Measurements from ENCODE around the gene CDX1. TPM values are rescaled to one million over a fixed set of nuclear protein-coding genes. Genes with fewer than 3 reads are reported as not detected.

Gene CDX1
- total and polyA plus RNA-seq, 2 of the 8 experiments (the other 6 are each of a cell fraction or from before 2014, with no cell fraction given) = not detected

DNA sequence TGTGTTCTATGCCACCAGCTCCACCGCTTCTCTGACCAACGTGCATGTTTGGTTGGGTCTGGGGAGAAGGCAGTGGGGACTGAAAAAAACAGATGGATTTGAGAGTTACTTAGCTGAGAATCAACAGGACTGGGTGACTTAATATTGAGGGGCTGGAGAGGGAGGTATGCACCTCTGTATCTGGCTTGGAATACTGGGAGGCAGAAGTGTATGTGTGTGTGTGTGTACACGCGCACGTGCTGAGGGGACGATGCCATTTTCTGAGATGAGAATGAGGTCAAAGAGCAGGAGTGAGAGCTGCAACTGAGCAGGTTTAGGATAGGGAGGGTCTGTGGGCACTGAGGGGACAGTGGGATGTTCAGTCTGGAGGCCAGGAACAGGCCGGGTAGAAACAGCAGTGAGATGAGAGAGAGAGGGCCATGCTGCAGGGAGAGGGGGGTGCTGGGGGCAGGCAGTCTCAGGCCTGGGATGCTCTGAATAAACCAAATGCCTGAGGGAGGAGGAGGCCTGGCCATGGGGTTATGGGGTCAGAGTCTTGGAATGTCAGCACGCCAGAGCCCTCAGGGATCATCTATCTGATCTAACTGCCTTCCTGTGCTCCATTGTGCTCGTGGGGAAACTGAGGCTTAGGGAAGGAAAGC, 24.9 kb upstream of the CDX1 start:
- Histone ChIP-seq H4K8ac (ENCODE audit: extremely low read depth, insufficient read depth, low read length) (no peak overlapping the region), H3K27ac (ENCODE audit: low read depth, low read length) (no peak overlapping the region), H3K36me3 (ENCODE audit: control insufficient read depth in 2 of 4, insufficient read depth in 4 of 4, low read length in 3 of 4) (no peaks in the 10 kb centered on the region), H2BK15ac (ENCODE audit: low read length) (no peak overlapping the region), H4K91ac (replicated peaks; ENCODE audit: insufficient read length, low read length) (peak overlapping the region; percentile 70), H3K9me3 (ENCODE audit: insufficient read depth in 2 of 2, low read depth in 1 of 2, low read length in 1 of 2) (no peaks in the 10 kb centered on the region), H4K5ac (ENCODE audit: insufficient read length, low read depth, low read length) (no peak overlapping the region), H2BK12ac (ENCODE audit: low read depth, low read length) (peak overlapping the region; percentile 96; the same call in 1 of the 2 replicates), H2AK5ac (ENCODE audit: low read depth, low read length) (peak overlapping the region; percentile 77; the same call in 1 of the 2 replicates), H3K79me2 (ENCODE audit: control insufficient read depth in 1 of 2, insufficient read depth in 2 of 2, low read length in 2 of 2) (no peaks in the 10 kb centered on the region), H3K18ac (ENCODE audit: extremely low read depth, low read length) (peak overlapping the region; percentile 32; the same call in 1 of the 2 replicates), H2BK5ac (ENCODE audit: low read depth, low read length) (peak overlapping the region; percentile 16; the same call in 1 of the 2 replicates), H3K23me2 (ENCODE audit: low read depth, low read length) (no peaks in the 10 kb centered on the region), H2BK120ac (replicated peaks; ENCODE audit: low read depth, low read length) (no peak overlapping the region), H3K79me1 (ENCODE audit: low read depth, low read length) (no peaks in the 10 kb centered on the region), H3K14ac (ENCODE audit: insufficient read length) (no peak overlapping the region), H4K20me1 (replicated peaks in 1 of 2; ENCODE audit: control insufficient read depth in 1 of 2, insufficient read depth in 2 of 2, low read length in 2 of 2) (no peaks in the 10 kb centered on the region), H3K9ac (replicated peaks in 1 of 4; ENCODE audit: extremely low read depth in 1 of 4, low read depth in 3 of 4, low read length in 3 of 4) (no peak overlapping the region), H3K4me1 (replicated peaks in 1 of 4; ENCODE audit: control insufficient read depth in 3 of 4, insufficient read depth in 4 of 4, low read length in 3 of 4) (peaks cover 4 to 37% (median 30%) of the 10 kb centered on the region in 4 experiments), H3K27me3 (replicated peaks in 1 of 4; ENCODE audit: control insufficient read depth in 3 of 4, extremely low read depth in 1 of 4, insufficient read depth in 3 of 4, low read length in 3 of 4) (no peaks in the 10 kb centered on the region; a peak in 3 of 7 replicates), H3K4me3 (ENCODE audit: extremely low read depth in 1 of 4, insufficient read depth in 2 of 4, low read depth in 3 of 4, low read length in 4 of 4) (no peak overlapping the region), H3K23ac (ENCODE audit: insufficient read length) (no peak overlapping the region), H3K56ac (replicated peaks; ENCODE audit: insufficient read length, low read depth, low read length) (no peak overlapping the region), H3K4me2 (ENCODE audit: insufficient read depth in 1 of 2, low read depth in 2 of 2, low read length in 2 of 2) (no peak overlapping the region), H2BK20ac (ENCODE audit: low read length) (0 out of 2 replicates have a peak overlapping the region, but pooled peaks have one; percentile 61), H3K4ac (replicated peaks; ENCODE audit: insufficient read length, low read depth, low read length) (no peak overlapping the region), H2AFZ (ENCODE audit: low read length) (no peak overlapping the region)
- CTCF ChIA-PET (ENCODE audit: partially characterized antibody) = interaction anchor here (1.0 to 13.1 kb wide), 5 partner anchors 16 to 69 kb away, joined by 3 to 188 read pairs (median 4); no protein-coding TSS in a partner anchor
- POLR2A ChIA-PET (ENCODE audit: partially characterized antibody) = interaction anchor here (1.5 kb wide), 1 partner anchor 12 kb away, joined by 5 read pairs; no protein-coding TSS in a partner anchor
- FAIRE-seq (no peak), DNase-seq (ENCODE audit: low read depth in 1 of 2, low spot score in 2 of 2) (no peak)
- WGBS, 2 experiments (ENCODE audit: extremely low coverage in 1 of 2, insufficient coverage in 1 of 2, insufficient read length in 1 of 2, insufficient replicate concordance in 2 of 2, low coverage in 1 of 2, low lambda C conversion rate in 2 of 2, missing lambda C conversion rate in 1 of 2) = 82% methylated on average over 9 of the region's 9 CpGs; no CpG with 5 or more reads in 1 of the 2 experiments
- TF ChIP-seq, protein P1, sequence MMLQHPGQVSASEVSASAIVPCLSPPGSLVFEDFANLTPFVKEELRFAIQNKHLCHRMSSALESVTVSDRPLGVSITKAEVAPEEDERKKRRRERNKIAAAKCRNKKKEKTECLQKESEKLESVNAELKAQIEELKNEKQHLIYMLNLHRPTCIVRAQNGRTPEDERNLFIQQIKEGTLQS (IDR thresholded peaks at IDR 0.05; ENCODE audit: insufficient read depth, low read depth, low read length) = no peak
- no peak for TF ChIP-seq RFX5 (IDR thresholded peaks at IDR 0.05; ENCODE audit: borderline replicate concordance, low read depth, low read length)
- TF ChIP-seq KDM1A (IDR thresholded peaks at IDR 0.05; ENCODE audit: borderline replicate concordance, low read length) = no peak
- TF ChIP-seq SIRT6 (IDR thresholded peaks at IDR 0.05; ENCODE audit: low read length) = no peak
- TF ChIP-seq JUN (IDR thresholded peaks at IDR 0.05; ENCODE audit: low read depth, low read length) = no peak
- TF ChIP-seq TCF12 (IDR thresholded peaks at IDR 0.05; ENCODE audit: low read depth, low read length) = no peak
- no peak for TF ChIP-seq SUZ12 (IDR thresholded peaks at IDR 0.05; ENCODE audit: low read length)
- no peak for TF ChIP-seq RAD21 (IDR thresholded peaks at IDR 0.05 in 1 of 2, conservative IDR thresholded peaks at IDR 0.05 in 1 of 2; ENCODE audit: low read depth in 2 of 2, low read length in 2 of 2)
- peak; percentile 41; the same call in 1 of the 2 replicates for TF ChIP-seq TEAD4 (IDR thresholded peaks at IDR 0.05; ENCODE audit: low read depth, low read length)

All from H1 (cell line).